HepG2 (cell line): ENCODE results near the gene DMBT1.

Experiments used
- ATF1 ChIP-seq: IDR thresholded peaks from 2 replicates; pipeline ENCODE4 v1.6.1; 2016; ENCODE audit warnings: mild to moderate bottlenecking, control low read depth
- GTF2F1 ChIP-seq: fragments of 150-350 bp; IDR thresholded peaks from 2 replicates; pipeline ENCODE4 v1.6.1; 2014; ENCODE audit warnings: low read length
- POLR2AphosphoS5 ChIP-seq: IDR thresholded peaks from 2 replicates; pipeline ENCODE4 v1.6.1; 2012; ENCODE audit warnings: low read depth, low read length
- RELA ChIP-seq: sonication (generic); formaldehyde crosslinking; IDR thresholded peaks from 2 replicates; pipeline ENCODE4 v1.4.0; 2020; ENCODE audit warnings: missing genetic modification reagents
- RXRB ChIP-seq: IDR thresholded peaks from 2 replicates; pipeline ENCODE4 v1.6.1; 2016; ENCODE audit warnings: borderline replicate concordance, missing genetic modification reagents, missing compliant biosample characterization
- ZNF138 ChIP-seq: sonication (generic); formaldehyde crosslinking; IDR thresholded peaks from 2 replicates; pipeline ENCODE4 v1.5.0; 2020; ENCODE audit warnings: mild to moderate bottlenecking, low read depth, missing genetic modification reagents
- ZNF367 ChIP-seq: sonication (generic); formaldehyde crosslinking; IDR thresholded peaks from 2 replicates; pipeline ENCODE4 v1.4.0; 2020; ENCODE audit warnings: missing genetic modification reagents, borderline replicate concordance
- ZNF670 ChIP-seq: sonication (generic); formaldehyde crosslinking; IDR thresholded peaks from 2 replicates; pipeline ENCODE4 v1.8.0; 2022; ENCODE audit warnings: mild to moderate bottlenecking, missing genetic modification reagents, borderline replicate concordance
- TF ChIP-seq, protein P1 (sequence below): sonication (generic); formaldehyde crosslinking; IDR thresholded peaks from 2 replicates; pipeline ENCODE4 v1.5.0; 2020; ENCODE audit warnings: missing genetic modification reagents
- TF ChIP-seq, protein P2 (sequence below): IDR thresholded peaks from 2 replicates; pipeline ENCODE4 v1.6.1; 2016; ENCODE audit warnings: low read depth, borderline replicate concordance

DNA sequence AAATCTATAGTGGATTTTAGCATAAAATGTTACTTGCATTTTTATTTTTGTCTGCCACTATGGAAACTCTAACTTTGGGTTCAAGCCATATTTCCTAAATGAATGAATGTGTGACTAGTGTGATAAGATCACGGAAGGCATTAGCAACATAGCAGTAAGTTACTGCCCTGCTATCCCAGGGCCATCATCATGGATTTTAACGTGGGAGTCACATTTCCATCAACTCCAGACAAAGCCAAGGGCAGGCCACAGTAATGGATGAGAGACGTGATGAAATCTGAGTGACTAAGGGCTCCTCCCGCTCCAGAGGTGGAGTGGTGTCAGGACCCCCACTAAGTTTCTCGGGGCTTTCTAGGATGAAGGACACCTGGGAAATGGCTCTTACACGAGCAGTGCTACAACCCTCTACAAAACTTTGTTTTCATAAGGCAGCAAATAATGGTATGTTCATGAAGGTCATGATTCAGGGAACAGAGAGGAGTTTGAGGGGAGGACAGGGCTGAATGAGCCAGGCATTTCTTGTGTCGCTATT is 104.8 kb downstream of the DMBT1 start:
- TF ChIP-seq, protein P1, sequence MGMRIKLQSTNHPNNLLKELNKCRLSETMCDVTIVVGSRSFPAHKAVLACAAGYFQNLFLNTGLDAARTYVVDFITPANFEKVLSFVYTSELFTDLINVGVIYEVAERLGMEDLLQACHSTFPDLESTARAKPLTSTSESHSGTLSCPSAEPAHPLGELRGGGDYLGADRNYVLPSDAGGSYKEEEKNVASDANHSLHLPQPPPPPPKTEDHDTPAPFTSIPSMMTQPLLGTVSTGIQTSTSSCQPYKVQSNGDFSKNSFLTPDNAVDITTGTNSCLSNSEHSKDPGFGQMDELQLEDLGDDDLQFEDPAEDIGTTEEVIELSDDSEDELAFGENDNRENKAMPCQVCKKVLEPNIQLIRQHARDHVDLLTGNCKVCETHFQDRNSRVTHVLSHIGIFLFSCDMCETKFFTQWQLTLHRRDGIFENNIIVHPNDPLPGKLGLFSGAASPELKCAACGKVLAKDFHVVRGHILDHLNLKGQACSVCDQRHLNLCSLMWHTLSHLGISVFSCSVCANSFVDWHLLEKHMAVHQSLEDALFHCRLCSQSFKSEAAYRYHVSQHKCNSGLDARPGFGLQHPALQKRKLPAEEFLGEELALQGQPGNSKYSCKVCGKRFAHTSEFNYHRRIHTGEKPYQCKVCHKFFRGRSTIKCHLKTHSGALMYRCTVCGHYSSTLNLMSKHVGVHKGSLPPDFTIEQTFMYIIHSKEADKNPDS, result no peak
- TF ChIP-seq GTF2F1 (no peak), ZNF367 (no peak), RXRB (CRISPR knock-in tag) (no peak), ATF1 (CRISPR knock-in tag) (no peak), POLR2AphosphoS5 (no peak), RELA (CRISPR knock-in tag) (no peak), ZNF670 (no peak), ZNF138 (CRISPR knock-in tag) (no peak)
- TF ChIP-seq, protein P2, sequence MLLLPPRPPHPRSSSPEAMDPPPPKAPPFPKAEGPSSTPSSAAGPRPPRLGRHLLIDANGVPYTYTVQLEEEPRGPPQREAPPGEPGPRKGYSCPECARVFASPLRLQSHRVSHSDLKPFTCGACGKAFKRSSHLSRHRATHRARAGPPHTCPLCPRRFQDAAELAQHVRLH, result no peak
